Fibroblast of gingiva (primary cell): ENCODE data around the gene DGKD.
"Not testable (repeated sequence)": the region's sequence is repeated elsewhere in the genome, so short reads cannot be mapped to it uniquely, and the experiment has no call there.

Source experiments
- DNase-seq: peaks from one replicate; pipeline ENCODE4 v3.0.0-alpha.2; 2011; ENCODE audit warnings: low read depth

DGKD gene, protein sequence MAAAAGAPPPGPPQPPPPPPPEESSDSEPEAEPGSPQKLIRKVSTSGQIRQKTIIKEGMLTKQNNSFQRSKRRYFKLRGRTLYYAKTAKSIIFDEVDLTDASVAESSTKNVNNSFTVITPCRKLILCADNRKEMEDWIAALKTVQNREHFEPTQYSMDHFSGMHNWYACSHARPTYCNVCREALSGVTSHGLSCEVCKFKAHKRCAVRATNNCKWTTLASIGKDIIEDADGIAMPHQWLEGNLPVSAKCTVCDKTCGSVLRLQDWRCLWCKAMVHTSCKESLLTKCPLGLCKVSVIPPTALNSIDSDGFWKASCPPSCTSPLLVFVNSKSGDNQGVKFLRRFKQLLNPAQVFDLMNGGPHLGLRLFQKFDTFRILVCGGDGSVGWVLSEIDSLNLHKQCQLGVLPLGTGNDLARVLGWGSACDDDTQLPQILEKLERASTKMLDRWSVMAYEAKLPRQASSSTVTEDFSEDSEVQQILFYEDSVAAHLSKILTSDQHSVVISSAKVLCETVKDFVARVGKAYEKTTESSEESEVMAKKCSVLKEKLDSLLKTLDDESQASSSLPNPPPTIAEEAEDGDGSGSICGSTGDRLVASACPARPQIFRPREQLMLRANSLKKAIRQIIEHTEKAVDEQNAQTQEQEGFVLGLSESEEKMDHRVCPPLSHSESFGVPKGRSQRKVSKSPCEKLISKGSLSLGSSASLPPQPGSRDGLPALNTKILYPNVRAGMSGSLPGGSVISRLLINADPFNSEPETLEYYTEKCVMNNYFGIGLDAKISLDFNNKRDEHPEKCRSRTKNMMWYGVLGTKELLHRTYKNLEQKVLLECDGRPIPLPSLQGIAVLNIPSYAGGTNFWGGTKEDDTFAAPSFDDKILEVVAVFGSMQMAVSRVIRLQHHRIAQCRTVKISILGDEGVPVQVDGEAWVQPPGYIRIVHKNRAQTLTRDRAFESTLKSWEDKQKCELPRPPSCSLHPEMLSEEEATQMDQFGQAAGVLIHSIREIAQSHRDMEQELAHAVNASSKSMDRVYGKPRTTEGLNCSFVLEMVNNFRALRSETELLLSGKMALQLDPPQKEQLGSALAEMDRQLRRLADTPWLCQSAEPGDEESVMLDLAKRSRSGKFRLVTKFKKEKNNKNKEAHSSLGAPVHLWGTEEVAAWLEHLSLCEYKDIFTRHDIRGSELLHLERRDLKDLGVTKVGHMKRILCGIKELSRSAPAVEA

DNA sequence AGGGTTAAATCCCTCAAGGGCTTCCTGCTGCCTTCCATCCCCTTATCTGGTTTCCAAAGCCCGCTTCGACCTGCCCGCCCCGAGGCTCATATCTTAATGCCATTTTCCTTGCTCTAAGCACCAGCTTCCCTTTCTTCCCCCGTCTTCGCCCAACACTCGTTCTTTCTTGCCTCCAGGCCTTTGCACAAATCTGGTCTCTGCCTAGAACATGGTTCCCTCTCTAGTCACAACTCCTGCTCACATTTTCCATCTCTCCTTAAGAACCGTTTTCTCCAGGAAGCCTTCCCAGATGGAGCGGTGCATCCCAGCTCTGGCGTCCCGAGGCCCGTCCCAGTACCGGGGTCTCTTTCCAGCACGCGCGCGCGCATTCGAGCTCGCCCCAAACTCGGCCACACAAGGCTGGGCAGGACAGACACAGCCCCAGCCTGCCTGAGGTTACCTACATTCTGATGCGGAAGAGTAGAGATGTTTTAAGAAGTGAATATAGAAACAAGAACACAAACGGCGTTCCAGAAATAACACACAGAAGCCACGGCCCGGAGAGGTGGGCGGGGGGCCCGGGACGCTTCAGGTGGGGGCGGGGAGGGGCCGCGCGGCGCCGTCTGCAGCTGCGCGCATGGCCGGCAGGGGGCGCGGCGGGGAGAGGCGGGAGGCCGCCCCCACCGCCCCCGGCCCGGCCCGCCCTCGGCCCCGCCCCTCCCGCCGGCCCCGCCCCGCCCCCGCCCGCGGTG, at the start of gene DGKD:
TSS of gene DGKD (plus strand) at position 726 of the 731 bp plus-strand sequence. CDS start 25 bp downstream, outside the sequence.
- peak; percentile 32 for DNase-seq

DNA sequence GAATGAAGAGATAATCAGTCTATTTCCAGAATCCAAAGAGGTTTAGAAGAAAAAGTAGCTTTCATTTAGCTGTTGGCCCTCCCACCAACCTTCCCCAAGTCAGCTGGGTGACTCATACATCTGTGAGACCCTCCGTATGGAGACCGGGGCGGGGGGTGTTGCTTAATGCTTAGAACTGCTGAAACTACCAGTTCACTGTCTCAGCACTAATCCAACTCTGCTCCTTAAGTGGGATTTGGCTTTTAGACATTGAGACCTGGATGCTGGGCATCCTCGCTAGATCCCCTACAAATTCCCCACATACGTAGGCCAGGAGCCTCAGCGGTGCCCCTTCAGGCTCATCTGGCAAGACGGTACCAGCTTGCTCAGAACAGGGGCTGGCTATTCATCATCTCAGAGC, 46.7 kb upstream of the DGKD start, which contains the start of gene SAG:
TSS of gene SAG (plus strand) at position 252 of the 400 bp plus-strand sequence. CDS start 1,374 bp downstream, outside the sequence.
- no peak for DNase-seq

DNA sequence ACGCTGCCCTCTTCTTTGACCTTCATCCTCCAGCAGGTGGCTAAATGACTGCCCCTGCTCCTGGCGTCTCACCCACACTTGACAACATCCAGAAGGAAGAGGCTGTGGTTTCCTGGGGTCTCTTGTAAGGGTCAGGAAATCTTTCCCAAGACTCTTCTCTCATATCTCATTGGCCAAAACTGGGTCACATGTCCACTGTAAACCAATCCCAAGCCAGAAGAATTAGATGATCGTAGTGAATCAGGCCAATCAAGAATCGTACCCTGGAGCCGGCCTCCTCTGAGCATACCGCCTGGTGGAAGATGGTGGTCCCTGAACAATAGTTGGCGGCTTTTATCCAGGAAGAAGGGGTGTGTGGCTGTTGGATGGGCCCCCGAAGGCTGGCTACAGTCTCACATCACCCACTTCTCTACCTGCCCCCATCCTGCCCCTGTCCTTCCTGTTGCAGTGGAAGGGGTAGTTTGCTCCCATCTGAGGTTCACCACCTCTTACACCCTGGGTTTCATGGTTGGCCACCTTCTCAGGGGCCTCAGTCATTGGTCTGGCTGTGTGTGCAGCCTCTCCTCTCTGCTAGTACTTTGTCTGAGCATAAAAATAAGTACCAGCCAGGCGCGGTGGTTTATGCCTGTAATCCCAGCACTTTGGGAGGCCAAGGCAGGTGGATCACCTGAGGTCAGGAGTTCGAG, 42.9 kb upstream of the DGKD start:
- no peak for DNase-seq

DNA sequence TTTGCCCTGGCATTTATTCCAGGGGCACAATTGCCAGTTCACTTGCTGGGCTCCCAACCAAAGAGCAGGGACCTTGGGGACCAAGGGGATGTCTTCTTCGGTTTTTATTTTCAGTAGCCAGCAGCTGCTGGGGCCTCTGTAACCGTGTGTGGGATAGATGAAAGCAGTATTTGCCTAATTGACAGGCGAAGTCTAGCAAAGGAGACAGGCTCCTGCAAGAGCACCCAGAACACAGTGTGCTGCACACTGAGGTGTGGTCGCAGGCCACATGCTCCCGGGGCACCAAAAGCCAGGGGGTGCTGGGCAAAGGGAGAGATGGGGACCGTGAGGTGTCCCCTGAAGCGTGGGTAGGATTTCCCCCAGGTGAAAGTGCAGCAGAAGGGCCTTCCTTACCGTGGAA, 41.4 kb upstream of the DGKD start:
- no peak for DNase-seq

DNA sequence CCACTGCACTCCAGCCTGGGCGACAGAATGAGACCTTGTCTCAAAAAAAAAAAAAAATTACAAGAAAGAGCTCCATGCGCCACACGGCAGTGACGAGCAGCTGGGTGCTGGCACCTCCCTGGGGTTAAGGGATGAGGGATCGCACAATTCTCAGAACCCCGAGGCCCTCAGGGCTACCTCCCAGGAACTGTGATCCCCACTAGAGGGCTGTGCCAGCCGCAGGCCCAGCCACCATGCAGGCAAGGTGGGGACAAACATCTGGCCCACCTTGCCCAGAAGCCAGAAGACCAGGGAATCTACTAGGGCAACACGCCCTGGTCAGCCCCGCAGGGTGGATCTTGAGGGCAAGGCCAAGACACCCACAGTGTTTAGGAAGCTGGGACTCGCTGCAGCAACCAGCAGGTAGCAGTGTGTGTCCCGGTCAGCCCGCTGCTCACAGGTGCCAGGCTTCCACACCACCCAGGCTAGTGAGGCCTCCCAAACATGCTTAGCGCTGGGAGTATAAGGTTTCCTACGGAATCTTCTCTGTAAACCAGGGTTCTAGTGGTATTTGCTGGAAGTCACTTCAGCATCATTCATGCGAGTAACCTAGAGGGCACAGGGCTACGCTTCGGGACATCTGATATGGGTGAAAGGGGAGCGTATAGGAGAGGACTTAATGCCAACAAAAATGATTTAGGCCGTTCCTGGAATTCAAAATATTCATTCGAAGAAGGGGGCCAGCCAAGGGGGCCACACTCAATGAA, 39.9 kb upstream of the DGKD start:
- no peak for DNase-seq

DNA sequence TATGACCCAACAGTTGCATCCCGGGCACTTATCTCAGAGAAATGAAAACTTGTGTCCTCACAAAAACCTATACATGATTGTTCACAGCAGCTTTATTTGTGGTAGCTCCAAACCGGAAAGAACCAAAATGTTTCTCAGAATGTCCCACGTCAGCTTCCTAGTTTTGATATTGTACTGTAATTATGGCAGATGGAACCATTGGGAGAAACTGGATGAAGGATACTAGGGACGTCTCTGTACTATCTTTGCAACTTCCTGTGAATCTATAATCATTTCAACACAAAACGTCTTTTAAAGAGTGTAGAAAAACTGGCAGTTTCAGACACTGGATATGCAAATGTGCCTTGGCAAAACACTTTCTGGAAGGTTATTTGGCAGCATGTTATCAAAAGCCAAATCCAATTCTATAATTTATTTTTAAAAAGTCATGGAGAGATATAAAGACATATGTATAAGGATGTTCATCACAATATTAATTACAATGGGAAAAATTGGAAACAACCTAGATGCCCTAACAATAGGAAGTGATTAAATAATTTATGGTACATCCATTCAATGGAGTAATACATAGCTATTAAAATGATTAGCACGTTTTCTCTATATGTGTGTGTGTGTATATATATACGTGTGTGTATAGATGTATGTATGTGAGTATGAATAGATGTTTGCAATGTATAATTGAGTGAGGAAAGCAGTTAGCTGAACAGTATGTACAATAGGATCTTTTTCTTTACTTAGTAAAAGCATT, 36.9 kb upstream of the DGKD start:
- DNase-seq, result no peak

DNA sequence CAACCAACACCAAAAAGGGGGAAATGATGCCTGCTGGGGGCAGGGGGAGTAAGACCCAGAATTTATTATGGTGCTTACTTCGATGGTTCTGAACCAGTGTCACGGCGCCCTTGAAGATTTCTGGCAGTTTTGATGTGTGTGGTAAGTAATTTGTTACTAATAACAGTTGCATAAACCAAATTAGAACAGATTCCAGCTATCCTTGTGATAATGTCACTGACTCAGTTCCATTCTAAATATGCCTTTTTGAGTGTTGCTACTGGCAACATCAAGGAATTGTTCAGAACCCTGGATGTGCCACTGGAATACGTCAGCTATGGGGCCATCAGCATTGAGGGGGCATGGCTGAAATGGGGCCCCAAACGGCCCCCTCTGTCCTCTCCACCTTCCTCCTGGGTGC, 35.0 kb upstream of the DGKD start:
- DNase-seq, result no peak

DNA sequence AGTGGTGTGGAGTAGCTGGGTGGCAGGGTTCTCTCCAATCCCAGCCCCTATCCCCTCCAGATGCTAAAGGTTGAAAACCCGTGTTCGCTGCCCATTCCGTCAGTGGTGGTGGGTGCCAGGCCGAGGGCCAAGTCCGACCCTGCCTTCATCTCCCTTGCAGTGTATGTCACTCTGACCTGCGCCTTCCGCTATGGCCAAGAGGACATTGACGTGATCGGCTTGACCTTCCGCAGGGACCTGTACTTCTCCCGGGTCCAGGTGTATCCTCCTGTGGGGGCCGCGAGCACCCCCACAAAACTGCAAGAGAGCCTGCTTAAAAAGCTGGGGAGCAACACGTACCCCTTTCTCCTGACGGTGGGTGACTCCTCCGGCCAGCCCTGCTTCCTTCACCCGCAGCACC, 33.8 kb upstream of the DGKD start:
- DNase-seq, result no peak

DNA sequence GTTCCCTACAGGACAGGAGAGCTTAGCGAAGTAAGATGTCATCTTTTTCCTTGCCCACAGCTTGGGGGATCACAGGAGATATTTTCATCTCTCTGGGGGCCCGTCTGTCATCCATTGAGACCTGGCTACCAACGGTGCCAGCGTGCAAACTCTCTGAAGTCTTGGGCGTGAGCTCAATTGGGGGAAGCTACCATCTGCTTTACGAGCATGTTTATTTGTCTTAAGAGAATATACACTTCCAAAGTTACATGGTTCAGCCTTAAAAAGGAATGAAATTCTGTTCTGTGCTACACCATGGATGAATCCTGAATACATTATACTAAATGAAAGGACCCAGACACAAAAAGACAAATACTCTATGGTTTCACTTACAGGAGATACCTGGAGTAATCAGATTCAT, 33.1 kb upstream of the DGKD start:
- DNase-seq, result no peak

DNA sequence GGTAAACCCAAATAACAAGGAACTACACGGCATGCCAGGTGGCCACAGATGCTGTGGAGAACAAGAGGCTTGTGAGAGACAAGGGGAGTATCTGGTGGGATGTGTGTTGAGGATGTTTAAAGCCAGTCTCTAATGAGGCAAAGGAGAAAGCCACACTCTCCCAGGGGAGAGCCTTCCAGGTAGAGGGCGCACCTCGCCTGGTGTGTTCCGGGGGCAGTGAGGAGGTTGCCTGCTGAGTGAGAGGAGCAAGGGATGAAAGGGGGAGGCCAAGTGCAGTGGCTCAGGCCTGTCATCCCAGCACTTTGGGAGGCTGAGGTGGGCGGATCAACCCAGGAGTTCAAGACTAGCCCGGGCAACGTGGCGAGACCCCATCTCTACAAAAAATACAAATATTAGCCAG, 30.4 kb upstream of the DGKD start:
- no peak for DNase-seq

DNA sequence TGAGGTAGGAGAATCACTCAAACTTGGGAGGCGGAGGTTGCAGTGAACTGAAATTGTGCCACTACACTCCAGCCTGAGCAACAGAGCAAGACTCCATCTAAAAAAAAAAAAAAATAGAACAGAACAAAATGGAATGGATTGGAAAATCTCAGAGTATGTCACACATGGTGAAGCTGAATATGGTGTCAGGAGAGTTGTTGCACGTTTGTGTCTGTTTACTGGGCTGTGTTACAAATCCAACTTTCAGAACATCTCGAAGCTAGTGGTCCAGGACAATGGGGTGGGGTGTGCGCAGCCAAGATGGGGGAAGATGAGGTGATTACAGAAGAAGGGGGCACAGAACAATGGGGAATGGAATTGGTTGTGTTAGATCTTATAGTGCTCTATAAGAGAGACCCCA, 29.0 kb upstream of the DGKD start:
- DNase-seq, result no peak

DNA sequence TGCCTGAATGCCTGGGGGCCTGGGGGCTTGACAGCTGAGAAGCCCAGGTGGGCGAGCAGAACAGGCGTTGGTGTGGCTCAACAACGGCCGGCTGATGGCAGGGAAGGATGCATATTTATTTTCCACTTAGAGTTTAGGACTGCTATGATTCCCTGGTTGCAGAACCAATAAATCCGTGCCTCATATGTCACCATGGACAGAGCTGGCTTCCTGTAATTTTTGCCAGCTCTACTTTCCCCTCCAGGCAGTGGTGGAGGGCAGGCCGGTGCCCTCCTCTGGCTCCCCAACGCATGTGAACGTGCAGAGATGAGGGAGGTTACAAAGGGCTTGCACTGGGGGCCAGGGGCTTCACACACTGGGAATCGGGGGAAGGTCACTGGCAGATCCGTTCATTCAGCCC, 28.5 kb upstream of the DGKD start:
- no peak for DNase-seq

DNA sequence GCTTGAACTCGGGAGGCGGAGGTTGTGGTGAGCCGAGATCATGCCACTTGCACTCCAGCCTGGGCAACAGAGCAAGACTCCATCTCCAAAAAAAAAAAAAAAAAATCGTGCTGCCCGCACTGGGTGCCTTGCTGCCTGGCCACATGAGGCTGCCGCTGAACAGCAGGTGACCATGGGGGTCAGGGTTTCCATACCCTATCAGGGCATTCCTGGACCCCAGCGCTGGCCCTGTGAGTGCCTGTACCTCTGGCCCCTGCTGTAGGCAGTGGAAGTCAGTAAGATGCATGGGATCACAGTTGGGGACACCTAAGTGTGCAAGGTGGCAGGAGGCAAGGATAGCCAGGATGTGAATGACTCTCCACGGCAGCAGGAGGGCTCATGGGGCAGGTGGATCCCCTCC, 27.8 kb upstream of the DGKD start:
- DNase-seq, result no peak

DNA sequence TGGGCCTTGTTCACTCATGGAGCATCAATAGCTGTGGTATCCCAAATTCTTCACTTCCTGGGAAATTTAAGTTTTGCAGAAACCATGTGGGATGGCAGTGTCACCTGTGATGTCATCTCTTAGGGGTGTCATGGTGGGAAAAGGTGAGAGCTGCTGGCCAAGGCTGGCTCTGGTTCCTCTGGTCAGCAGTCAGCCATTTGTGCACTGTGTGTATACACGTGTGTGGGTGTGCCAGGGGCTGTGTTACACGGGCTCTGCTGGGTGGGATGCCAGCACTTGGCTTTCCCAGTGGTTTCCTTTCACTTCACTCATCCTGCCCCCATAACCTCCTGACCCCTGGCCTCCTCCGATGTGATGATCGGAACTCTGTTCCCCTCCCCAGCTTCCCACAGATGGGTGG, 25.4 kb upstream of the DGKD start:
- no peak for DNase-seq

DNA sequence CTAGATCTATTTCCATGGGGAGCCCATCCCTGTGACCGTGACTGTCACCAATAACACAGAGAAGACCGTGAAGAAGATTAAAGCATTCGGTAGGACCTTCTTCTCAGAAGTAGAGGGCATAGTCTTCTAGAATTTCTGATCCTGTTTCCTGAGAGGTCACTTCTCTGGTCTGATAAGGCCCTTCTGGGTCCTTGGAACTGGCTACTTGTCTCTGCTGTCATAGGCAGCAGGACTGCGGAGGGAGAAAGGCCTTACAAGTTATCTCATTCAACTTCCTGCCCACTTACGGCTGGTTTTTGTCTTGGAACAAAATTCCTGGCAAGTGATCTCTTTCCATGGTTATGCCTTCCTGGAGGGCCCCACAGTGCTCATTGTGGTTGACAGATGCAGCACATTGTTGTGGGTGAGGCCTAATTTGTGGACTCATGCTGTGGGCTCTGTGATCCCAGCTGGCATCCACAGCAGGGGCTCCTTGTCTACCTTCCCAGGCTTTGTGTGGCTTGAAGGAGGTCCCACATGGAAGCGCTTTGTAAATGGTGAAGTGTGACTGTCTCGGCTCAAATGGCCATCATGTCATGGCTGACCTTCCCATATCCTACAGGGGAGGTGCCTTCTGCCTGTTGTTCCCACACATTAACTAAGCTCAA, 24.7 kb upstream of the DGKD start:
- DNase-seq, result no peak

DNA sequence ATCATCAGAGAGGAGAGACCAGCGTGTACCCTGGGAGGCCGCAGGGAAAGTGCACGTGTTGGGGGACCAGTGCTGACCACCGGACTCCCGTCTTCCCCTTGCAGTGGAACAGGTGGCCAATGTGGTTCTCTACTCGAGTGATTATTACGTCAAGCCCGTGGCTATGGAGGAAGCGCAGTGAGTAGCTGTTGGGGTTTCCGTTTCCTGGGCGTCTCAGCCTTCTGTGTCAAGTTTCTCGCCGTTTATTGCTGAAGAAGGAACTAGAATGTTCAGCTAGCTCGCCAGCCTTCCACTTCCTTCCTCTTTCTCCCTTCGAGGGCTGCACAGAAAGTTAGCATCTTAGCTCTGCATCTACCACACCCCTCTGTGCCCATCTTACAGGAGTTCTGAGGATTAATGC, 22.8 kb upstream of the DGKD start:
- DNase-seq, result no peak

DNA sequence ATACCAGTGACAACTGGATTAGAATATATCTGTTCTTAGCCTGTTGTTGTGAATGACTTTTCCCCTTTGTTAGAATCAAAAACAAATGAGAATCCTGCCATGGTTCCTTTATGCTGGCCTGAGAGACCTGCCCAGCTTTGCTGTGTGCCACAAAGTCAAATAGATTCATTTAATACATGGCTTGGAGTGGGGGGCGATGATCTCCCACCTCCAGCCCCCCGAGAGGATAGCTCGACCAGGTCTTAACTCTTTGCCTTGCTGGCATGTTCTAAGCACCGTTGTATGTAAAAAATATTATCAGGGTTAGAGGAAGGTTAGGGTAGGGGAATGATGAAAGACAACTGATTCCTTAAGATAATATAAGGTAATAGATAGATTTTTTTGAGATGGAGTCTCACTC, 22.2 kb upstream of the DGKD start:
- DNase-seq, result no peak

DNA sequence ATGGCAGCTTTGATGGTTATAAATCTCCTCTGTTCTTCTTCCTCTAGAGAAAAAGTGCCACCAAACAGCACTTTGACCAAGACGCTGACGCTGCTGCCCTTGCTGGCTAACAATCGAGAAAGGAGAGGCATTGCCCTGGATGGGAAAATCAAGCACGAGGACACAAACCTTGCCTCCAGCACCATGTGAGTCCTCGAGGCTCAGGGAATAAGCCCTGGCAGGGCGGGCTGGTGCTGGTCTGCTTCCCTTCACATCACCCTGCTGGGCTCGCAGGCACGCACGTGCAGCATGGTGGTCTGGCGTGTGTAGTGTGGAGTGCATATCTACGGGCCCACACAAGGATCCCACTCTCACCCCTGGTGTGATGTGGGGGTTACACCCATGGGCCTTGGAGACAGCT, 19.4 kb upstream of the DGKD start:
- no peak for DNase-seq

DNA sequence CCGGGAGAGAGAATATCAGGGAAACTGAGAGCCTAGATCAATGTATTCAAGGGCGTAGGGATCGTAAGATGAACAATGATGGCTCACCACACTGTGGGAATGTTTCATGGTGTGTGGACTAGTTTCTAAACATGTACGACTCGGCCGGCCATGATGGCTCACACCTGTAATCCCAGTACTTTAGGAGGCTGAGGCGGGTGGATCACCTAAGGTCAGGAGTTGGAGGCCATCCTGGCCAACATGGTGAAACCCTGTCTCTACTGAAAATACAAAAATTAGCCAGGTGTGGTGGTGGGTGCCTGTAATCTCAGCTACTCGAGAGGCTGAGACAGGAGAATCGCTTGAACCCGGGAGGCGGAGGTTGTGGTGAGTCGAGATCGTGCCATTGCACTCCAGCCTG, 18.2 kb upstream of the DGKD start:
- DNase-seq, result not testable (repeated sequence)
